HepG2 (cell line): Measurements from ENCODE around the gene GAGE12F. TPM values are rescaled to one million over a fixed set of nuclear protein-coding genes. Genes with fewer than 3 reads are reported as not detected.

Experiments used
- ADNP ChIP-seq: sonication (generic); formaldehyde crosslinking; IDR thresholded peaks from 2 replicates; pipeline ENCODE4 v1.4.0; 2020; ENCODE audit warnings: missing genetic modification reagents
- AKAP8 ChIP-seq: sonication (generic); formaldehyde crosslinking; IDR thresholded peaks from 2 replicates; pipeline ENCODE4 v1.5.1; 2020; ENCODE audit warnings: mild to moderate bottlenecking, missing genetic modification reagents
- CBX2 ChIP-seq, 2 experiments: fragments of 200-600 bp in 1 of 2; sonication (generic); formaldehyde crosslinking in 1 of 2; IDR thresholded peaks; 2 replicates each; pipeline versions ENCODE4 v1.7.0 to v1.8.1; 2018 to 2022; ENCODE audit warnings: low read depth in 2 of 2, low read length in 1 of 2, mild to moderate bottlenecking in 1 of 2, missing genetic modification reagents in 1 of 2
- CREM ChIP-seq, 2 experiments: sonication (generic) in 1 of 2; formaldehyde crosslinking in 1 of 2; IDR thresholded peaks; 2 replicates each; pipeline versions ENCODE4 v1.4.0 to v1.6.1; 2016 to 2020; ENCODE audit warnings: antibody characterized with exemption in 1 of 2, mild to moderate bottlenecking in 1 of 2, missing genetic modification reagents in 1 of 2
- EZH2 ChIP-seq: conservative IDR thresholded peaks from 2 replicates; pipeline ENCODE4 v1.6.1; 2012; ENCODE audit warnings: mild to moderate bottlenecking, low read depth, low read length, moderate library complexity
- GABPA ChIP-seq, 2 experiments: IDR thresholded peaks; 2 replicates each; pipeline ENCODE4 v1.6.1; 2011 to 2016; ENCODE audit warnings: low read depth in 2 of 2, low read length in 1 of 2, missing biosample characterization in 1 of 2, missing genetic modification characterization in 1 of 2
- GABPB1 ChIP-seq: IDR thresholded peaks from 2 replicates; pipeline ENCODE4 v1.6.1; 2016; ENCODE audit warnings: mild to moderate bottlenecking, missing genetic modification reagents, moderate library complexity, missing compliant biosample characterization
- GATAD2A ChIP-seq: IDR thresholded peaks from 2 replicates; pipeline ENCODE4 v1.6.1; 2016
- HOMEZ ChIP-seq: IDR thresholded peaks from 2 replicates; pipeline ENCODE4 v1.6.1; 2016; ENCODE audit warnings: low read depth
- KDM6A ChIP-seq: IDR thresholded peaks from 2 replicates; pipeline ENCODE4 v1.6.1; 2016; ENCODE audit warnings: low read depth
- MIER2 ChIP-seq: IDR thresholded peaks from 2 replicates; pipeline ENCODE4 v1.6.1; 2016; ENCODE audit warnings: missing biosample characterization, missing genetic modification reagents
- MNT ChIP-seq: fragments of 450-650 bp; IDR thresholded peaks from 2 replicates; pipeline ENCODE4 v1.6.1; 2016
- MTF2 ChIP-seq: sonication (generic); formaldehyde crosslinking; IDR thresholded peaks from 2 replicates; pipeline ENCODE4 v1.5.0; 2020; ENCODE audit warnings: missing genetic modification reagents, borderline replicate concordance
- NCOR1 ChIP-seq: fragments of 200-600 bp; sonication (generic); IDR thresholded peaks from 2 replicates; pipeline ENCODE4 v1.7.0; 2017; ENCODE audit warnings: antibody characterized with exemption, low read length, borderline replicate concordance
- NR1H2 ChIP-seq: sonication (generic); formaldehyde crosslinking; IDR thresholded peaks from 2 replicates; pipeline ENCODE4 v1.8.1; 2022; ENCODE audit warnings: low read depth, missing genetic modification reagents, borderline replicate concordance
- SNAPC2 ChIP-seq: sonication (generic); formaldehyde crosslinking; IDR thresholded peaks from 2 replicates; pipeline ENCODE4 v1.8.1; 2022; ENCODE audit warnings: mild to moderate bottlenecking, missing genetic modification reagents
- SP140L ChIP-seq: sonication (generic); formaldehyde crosslinking; IDR thresholded peaks from 2 replicates; pipeline ENCODE4 v1.4.0; 2020; ENCODE audit warnings: missing genetic modification reagents, borderline replicate concordance
- STAT6 ChIP-seq: sonication (generic); formaldehyde crosslinking; IDR thresholded peaks from 2 replicates; pipeline ENCODE4 v1.4.0; 2020; ENCODE audit warnings: missing genetic modification reagents, mild to moderate bottlenecking, borderline replicate concordance
- ZBTB20 ChIP-seq: sonication (generic); formaldehyde crosslinking; IDR thresholded peaks from 2 replicates; pipeline ENCODE4 v1.8.1; 2023; ENCODE audit warnings: missing genetic modification reagents, low read depth, mild to moderate bottlenecking, borderline replicate concordance
- ZFP90 ChIP-seq: sonication (generic); formaldehyde crosslinking; IDR thresholded peaks from 2 replicates; pipeline ENCODE4 v1.8.0; 2022; ENCODE audit warnings: missing genetic modification reagents, mild to moderate bottlenecking, inconsistent platforms, borderline replicate concordance
- ZNF501 ChIP-seq: sonication (generic); formaldehyde crosslinking; IDR thresholded peaks from 2 replicates; pipeline ENCODE4 v1.5.1; 2020; ENCODE audit warnings: mild to moderate bottlenecking, moderate library complexity, missing genetic modification reagents
- ZNF556 ChIP-seq: sonication (generic); formaldehyde crosslinking; IDR thresholded peaks from 2 replicates; pipeline ENCODE4 v1.4.0; 2020; ENCODE audit warnings: mild to moderate bottlenecking, missing genetic modification reagents, borderline replicate concordance
- ZNF674 ChIP-seq: sonication (generic); formaldehyde crosslinking; IDR thresholded peaks from 2 replicates; pipeline ENCODE4 v1.5.0; 2020; ENCODE audit warnings: low read depth, mild to moderate bottlenecking, missing genetic modification reagents
- ZNF850 ChIP-seq: sonication (generic); formaldehyde crosslinking; conservative IDR thresholded peaks from 2 replicates; pipeline ENCODE4 v1.9.0; 2021; ENCODE audit warnings: mild to moderate bottlenecking, missing genetic modification reagents
- ZSCAN31 ChIP-seq: sonication (generic); formaldehyde crosslinking; IDR thresholded peaks from 2 replicates; pipeline ENCODE4 v1.5.0; 2020; ENCODE audit warnings: low read depth, mild to moderate bottlenecking, missing genetic modification reagents
- polyA plus RNA-seq, 8 experiments: library from polyadenylated mRNA; depleted of rRNA in 3 of 8; stranded (reverse) in 7 of 8; unstranded in 1 of 8; fragments of >200 nt; fragmentation: Illumina TruSeq in 4 of 8; extraction: Trizol in 4 of 8; gene quantifications; 2 replicates each; pipeline versions ENCODE4 v1.2.1 to v1.2.3, GENCODE V29; 2011 to 2016; ENCODE audit warnings: low read depth in 4 of 8, missing spikeins in 1 of 8, mixed read lengths in 1 of 8; ENCODE audit not compliant: insufficient read depth in 1 of 8
- total RNA-seq, 5 experiments: library from RNA; depleted of rRNA; stranded (reverse); fragments of >200 nt; fragmentation: Illumina TruSeq; extraction: Trizol; gene quantifications; 2 replicates each; pipeline ENCODE4 v1.2.3, GENCODE V29; 2016; ENCODE audit warnings: low read depth in 1 of 5

The GAGE12F gene
- total and polyA plus RNA-seq, 2 of the 13 experiments (the other 11 are each of a cell fraction or from before 2014, with no cell fraction given): not detected

GRCh38 chrX:49610718-49611310 is 50.2 kb downstream of the GAGE12F start (continued):
- TF ChIP-seq GABPA (IDR thresholded peaks at IDR 0.05; ENCODE audit: low read depth, low read length): no peak
- no peak for TF ChIP-seq GABPA (CRISPR knock-in tag; IDR thresholded peaks at IDR 0.05; ENCODE audit: low read depth)
- TF ChIP-seq STAT6 (CRISPR knock-in tag): 0 out of 2 replicates have a peak, but pooled peaks have one; percentile 38
- no peak for TF ChIP-seq NR1H2
- no peak for TF ChIP-seq ZNF850
- no peak for TF ChIP-seq KDM6A (CRISPR knock-in tag)
- no peak for TF ChIP-seq ZNF556 (CRISPR knock-in tag)
- no peak for TF ChIP-seq SNAPC2 (CRISPR knock-in tag)
- TF ChIP-seq ZBTB20 (CRISPR knock-in tag): peak; percentile 47; the same call in 1 of the 2 replicates
- TF ChIP-seq ZSCAN31 (CRISPR knock-in tag): no peak
- TF ChIP-seq MNT: no peak
- TF ChIP-seq MIER2 (CRISPR knock-in tag): no peak; the same call in 1 of the 2 replicates
- no peak for TF ChIP-seq NCOR1
- no peak for TF ChIP-seq ZFP90 (CRISPR knock-in tag)
- TF ChIP-seq GATAD2A (CRISPR knock-in tag): 0 out of 2 replicates have a peak, but pooled peaks have one; percentile 28
- TF ChIP-seq CREM (IDR thresholded peaks at IDR 0.05): peak; percentile 23; the same call in 1 of the 2 replicates
- TF ChIP-seq CREM (CRISPR knock-in tag; IDR thresholded peaks at IDR 0.05): no peak
- TF ChIP-seq ADNP: no peak
- no peak for TF ChIP-seq AKAP8
- TF ChIP-seq GABPB1 (CRISPR knock-in tag): no peak
- TF ChIP-seq HOMEZ: peak; percentile 90
- no peak for TF ChIP-seq CBX2 (IDR thresholded peaks at IDR 0.05; ENCODE audit: low read depth, low read length)
- TF ChIP-seq CBX2 (CRISPR knock-in tag; IDR thresholded peaks at IDR 0.05; ENCODE audit: low read depth): no peak
- TF ChIP-seq ZNF501 (CRISPR knock-in tag): no peak
- no peak for TF ChIP-seq MTF2
- TF ChIP-seq EZH2: no peak
- TF ChIP-seq ZNF674 (CRISPR knock-in tag): no peak
- no peak for TF ChIP-seq SP140L (CRISPR knock-in tag)
